ENCODE measurements around the gene KDM4E.
"Not testable (repeated sequence)": the region's sequence is repeated elsewhere in the genome, so short reads cannot be mapped to it uniquely, and the experiment has no call there.

Gene KDM4E

GRCh38 chr11:95024958-95025357 lies at the start of gene KDM4E:
KDM4E (plus strand) TSS chr11:95025258; CDS start chr11:95025558, 300 bp downstream.
- DNase-seq: no peak

- no peak for DNase-seq
Observed at GRCh38 chr11:94975599-94975998, 49.5 kb upstream of the KDM4E start.

DNA sequence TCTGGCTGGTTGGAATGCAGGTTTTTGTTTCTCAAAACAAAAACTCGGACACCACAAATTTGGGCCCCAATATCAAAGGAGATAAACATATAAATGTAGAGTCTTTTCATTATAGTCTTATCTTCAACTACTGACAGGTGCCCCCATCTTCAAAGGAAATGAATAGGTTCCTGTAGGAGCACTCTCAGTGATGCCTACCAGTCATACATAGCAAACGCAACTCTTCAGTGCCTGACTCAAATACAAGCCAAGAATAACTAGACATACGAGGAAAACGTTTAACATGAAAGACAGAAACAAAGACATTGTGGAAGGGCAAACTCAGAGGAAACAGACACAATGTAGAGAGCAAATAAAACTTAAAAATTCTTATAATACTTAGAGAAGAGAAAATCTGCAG lies 37.7 kb upstream of the KDM4E start:
- DNase-seq: no peak

GRCh38 chr11:94988748-94989147 lies 36.3 kb upstream of the KDM4E start:
- DNase-seq: no peak

DNA sequence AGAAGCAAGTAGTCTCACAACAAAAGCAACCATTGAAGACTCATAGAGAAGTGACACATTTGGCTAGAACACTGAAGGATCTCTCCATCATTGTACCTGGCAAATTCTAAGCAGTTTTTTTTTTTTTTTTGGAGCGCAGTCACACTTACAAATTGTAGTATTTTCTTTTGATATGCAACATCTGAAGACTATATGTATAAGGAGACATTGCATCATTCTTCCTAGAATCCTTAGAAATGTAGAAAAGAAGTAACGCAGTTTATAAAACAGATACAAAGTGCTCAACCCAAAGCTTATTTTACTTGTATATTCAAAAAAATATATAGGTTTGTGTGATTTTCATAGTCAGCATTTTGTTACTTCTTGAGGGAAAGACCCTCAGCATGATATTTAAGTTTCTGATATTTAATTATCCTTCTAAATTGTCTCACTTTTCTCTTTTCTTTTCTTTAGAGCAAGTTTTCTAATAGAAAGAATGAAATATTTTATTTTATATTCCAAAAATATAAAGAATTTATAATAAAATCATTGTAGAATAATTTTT lies 31.6 kb upstream of the KDM4E start:
- DNase-seq: no peak

- no peak for DNase-seq
Observed at GRCh38 chr11:94997437-94997836, 27.6 kb upstream of the KDM4E start.

GRCh38 chr11:94998285-94998684 lies 26.8 kb upstream of the KDM4E start:
- DNase-seq: no peak

GRCh38 chr11:95003716-95004115 lies 21.3 kb upstream of the KDM4E start:
- DNase-seq: no peak

GRCh38 chr11:95005642-95006041 lies 19.4 kb upstream of the KDM4E start:
- DNase-seq: no peak

DNA sequence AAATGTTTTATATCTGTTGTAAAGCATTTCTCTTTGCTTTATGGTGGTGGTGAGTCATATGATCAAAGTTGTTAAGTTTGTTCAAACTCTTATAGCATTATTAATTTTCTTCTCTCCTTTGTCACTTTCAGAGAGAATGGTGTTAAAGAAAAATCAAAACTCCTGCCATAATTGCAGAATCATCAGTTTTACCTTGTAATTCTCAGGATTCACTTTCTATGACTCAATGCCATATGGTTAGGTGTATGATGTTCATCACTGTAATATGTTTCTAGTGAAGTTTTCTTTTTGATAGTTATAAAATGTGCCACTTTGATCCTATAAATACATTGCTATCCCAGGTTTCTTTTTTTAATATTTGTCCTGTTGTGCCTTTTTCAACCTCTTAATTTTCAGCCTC lies 13.7 kb upstream of the KDM4E start:
- DNase-seq: no peak

DNA sequence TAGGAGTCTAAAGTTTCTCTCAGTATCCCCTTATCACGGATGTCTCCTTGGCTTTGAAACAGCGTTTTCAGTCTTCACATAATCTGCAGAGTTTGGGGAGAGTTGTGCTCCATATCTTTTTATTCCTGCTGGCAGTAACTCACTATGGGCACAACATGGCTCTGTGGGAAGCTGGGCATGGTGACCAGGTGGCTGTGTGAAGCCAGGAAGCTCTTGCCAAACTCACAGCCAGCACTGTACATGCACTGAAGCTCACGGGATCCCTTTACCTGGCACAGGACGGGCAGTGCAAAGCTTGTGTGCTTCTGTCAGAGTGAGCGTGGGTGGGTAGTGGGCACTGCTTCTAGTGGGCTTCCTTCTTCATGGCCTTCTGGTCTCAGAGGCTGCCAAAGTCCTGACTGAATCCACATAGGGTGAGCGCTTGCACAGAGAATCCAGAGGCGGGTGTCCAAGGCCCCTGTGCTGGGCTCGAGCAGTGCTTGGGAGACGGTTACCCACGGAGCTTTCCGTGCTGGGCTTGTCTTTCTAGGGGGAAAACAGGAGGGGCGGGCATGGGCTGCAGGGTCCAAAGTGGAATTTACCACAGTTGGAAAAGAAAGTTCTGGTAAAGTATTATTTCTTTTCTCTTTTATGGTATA lies 10.8 kb upstream of the KDM4E start:
- DNase-seq: no peak

GRCh38 chr11:95016139-95016538 lies 8.9 kb upstream of the KDM4E start:
- no peak for DNase-seq

- DNase-seq: not testable (repeated sequence)
Observed at GRCh38 chr11:95021468-95021867, 3.6 kb upstream of the KDM4E start.

- DNase-seq: not testable (repeated sequence)
Observed at GRCh38 chr11:95025594-95025993, 536 bp downstream of the KDM4E start.

- DNase-seq: no peak
Observed at GRCh38 chr11:95028357-95028756, 3.3 kb downstream of the KDM4E start.

GRCh38 chr11:95033051-95033450 lies 8.0 kb downstream of the KDM4E start:
- no peak for DNase-seq

DNA sequence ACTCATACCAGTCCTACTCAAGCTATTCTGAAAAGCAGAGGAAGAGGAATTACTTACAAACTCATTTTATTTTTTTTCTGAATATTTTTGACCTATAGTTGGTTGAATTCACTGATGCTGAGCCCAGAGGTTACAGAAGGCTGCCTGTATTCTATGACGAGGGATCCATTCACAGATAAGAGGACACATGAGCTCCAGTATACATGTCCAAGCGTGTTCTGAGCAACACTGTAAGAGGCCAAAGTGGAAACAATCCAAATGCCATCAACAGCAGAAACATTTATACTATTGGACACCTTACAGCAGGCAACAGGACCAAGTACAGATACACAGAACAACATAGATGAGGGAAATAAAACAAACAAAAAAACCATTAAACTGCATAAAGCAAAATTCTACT lies 10.3 kb downstream of the KDM4E start:
- DNase-seq: no peak

DNA sequence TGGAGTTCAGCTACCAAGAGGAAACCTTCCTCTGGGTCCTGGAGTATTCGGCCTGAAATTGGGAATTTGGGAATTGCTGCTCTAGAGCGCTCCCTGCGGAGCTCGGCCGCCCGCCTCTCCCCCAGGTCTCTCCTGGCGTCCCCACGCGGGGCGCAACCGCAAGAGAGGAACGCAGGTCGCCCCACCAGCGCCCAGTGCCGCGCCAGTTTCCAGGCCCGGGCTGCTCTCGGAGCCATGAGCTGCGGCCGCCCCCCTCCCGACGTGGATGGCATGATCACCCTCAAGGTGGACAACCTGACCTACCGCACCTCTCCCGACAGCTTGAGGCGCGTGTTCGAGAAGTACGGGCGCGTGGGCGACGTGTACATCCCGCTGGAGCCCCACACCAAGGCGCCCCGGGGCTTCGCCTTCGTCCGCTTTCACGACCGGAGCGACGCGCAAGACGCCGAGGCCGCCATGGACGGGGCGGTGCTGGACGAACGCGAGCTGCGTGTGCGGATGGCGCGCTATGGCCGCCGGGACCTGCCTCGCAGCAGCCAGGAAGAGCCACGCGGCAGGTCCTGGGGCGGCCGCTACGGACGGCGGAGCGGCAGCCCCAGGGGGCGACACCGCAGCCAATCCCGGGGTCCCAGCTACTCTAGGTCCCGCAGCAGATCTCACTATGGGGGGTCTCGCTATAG lies 12.4 kb downstream of the KDM4E start:
- DNase-seq: not testable (repeated sequence)

GRCh38 chr11:95042239-95042638 lies 17.2 kb downstream of the KDM4E start:
- DNase-seq: no peak

- DNase-seq: no peak
Observed at GRCh38 chr11:95042906-95043305, 17.8 kb downstream of the KDM4E start.

- no peak for DNase-seq
Observed at GRCh38 chr11:95044010-95044409, 19.0 kb downstream of the KDM4E start.

DNA sequence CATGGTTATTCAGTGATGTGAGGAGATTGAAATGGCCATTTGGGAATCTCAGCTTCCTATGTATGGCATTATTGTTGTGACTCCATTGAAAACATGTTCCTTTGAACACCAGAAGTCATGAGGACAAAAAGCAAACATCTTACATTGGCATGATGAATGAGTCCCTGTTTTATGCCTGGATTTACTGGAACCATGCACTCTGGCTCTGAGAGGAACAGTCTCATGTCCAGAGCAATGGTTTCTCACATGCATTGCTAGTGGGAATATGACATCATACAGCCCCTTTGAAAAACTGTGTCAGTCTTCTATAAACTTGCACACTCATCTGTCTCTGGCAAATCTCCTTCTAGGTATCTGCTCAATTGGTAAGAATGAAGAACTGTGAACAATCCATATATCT lies 20.8 kb downstream of the KDM4E start:
- DNase-seq: no peak

DNA sequence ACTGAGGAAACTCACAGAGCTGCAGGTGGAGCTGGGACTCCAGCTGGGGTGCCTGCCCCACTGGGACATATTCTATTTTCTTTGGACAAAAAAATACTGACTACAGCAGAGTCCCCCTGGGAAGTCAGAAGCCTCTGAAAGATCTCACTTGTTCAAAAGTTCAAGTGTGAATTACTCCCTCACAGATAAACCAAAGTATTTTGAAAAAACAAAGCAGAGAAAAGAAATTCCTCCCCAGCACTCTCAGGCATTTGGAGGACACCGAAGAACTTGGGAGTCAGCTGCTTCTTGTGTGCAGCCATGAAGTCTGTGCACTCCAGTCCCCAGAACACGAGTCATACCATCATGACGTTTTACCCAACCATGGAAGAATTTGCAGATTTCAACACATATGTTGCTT lies 24.1 kb downstream of the KDM4E start, which contains the start of gene KDM4F:
Gene KDM4F (plus strand): TSS at position 301 of the 400 bp plus-strand sequence.
- not testable (repeated sequence) for DNase-seq

DNA sequence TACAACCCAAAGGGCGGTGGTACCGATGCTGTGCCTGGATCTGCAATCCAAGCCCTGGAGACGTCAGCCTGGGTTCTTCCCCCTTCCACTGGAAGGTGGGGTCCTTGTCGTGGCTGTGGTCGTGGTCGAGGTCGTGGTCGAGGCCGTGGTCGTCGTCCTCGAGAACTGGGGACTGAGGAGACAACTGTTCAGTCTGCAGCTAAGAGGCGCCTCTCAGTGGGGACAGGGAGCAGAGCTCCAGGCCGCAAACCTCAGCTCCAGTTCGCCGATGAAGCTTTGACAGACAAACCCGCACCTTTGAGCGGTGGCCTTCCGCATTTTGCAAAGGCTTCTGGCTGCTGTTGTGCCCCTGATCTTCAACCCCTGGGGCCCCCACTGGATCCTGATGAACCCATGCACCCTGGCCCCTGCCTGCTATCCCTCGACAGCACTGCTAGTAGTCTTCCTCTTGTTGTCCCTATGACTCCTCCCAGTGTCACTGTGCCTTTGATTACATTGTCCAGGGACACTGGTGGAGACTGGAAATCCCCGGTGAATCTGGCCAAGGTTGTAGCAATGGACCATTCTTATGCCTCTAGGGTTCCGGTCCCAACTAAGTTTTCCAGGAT lies 25.6 kb downstream of the KDM4E start:
- no peak for DNase-seq

Measured in CD4-positive, alpha-beta T cell treated with Interleukin-4 for 4 hours (primary cell).